Measurements from ENCODE around the gene RGMA. TPM values are rescaled to one million over a fixed set of nuclear protein-coding genes. Genes with fewer than 3 reads are reported as not detected.

RGMA gene
- total RNA-seq, 1 donor from 2014 or later, result 11.4 TPM

DNA sequence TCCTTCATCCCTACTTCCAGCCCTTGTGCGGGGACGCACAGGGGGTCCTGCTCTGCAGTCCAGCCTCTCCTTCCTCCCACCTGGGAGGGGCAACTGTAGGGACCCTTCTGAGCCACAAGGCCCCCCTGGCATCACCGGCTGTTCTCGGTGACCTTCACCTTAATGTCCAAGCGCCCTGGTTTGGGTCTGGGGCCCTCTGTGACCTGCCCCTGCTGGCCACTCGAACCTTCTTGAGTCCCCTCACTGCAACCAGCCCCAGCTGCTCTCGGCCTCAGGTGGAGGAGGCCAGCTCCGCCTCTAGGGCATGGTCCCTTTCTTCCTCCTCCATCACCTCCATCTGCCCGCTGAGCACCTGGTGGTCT, 57.9 kb downstream of the RGMA start:
- TF ChIP-seq, protein P1, sequence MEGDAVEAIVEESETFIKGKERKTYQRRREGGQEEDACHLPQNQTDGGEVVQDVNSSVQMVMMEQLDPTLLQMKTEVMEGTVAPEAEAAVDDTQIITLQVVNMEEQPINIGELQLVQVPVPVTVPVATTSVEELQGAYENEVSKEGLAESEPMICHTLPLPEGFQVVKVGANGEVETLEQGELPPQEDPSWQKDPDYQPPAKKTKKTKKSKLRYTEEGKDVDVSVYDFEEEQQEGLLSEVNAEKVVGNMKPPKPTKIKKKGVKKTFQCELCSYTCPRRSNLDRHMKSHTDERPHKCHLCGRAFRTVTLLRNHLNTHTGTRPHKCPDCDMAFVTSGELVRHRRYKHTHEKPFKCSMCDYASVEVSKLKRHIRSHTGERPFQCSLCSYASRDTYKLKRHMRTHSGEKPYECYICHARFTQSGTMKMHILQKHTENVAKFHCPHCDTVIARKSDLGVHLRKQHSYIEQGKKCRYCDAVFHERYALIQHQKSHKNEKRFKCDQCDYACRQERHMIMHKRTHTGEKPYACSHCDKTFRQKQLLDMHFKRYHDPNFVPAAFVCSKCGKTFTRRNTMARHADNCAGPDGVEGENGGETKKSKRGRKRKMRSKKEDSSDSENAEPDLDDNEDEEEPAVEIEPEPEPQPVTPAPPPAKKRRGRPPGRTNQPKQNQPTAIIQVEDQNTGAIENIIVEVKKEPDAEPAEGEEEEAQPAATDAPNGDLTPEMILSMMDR (IDR thresholded peaks at IDR 0.05; ENCODE audit: unreplicated experiment), result no peak
- no peak for DNase-seq (ENCODE audit: low spot score, unreplicated experiment)
- H3K4me1 Mint-ChIP-seq (ENCODE audit: low read depth), result peaks cover 4% of the 10 kb centered on the region
- no peak overlapping the region for H3K27ac Mint-ChIP-seq
- H3K9me3 Mint-ChIP-seq (ENCODE audit: low read depth), result no peaks in the 10 kb centered on the region
- H3K4me3 Mint-ChIP-seq (ENCODE audit: low read depth), result no peak overlapping the region
- no peaks in the 10 kb centered on the region for H3K36me3 Mint-ChIP-seq (ENCODE audit: insufficient read depth)
- peaks cover 19% of the 10 kb centered on the region for H3K27me3 Mint-ChIP-seq

DNA sequence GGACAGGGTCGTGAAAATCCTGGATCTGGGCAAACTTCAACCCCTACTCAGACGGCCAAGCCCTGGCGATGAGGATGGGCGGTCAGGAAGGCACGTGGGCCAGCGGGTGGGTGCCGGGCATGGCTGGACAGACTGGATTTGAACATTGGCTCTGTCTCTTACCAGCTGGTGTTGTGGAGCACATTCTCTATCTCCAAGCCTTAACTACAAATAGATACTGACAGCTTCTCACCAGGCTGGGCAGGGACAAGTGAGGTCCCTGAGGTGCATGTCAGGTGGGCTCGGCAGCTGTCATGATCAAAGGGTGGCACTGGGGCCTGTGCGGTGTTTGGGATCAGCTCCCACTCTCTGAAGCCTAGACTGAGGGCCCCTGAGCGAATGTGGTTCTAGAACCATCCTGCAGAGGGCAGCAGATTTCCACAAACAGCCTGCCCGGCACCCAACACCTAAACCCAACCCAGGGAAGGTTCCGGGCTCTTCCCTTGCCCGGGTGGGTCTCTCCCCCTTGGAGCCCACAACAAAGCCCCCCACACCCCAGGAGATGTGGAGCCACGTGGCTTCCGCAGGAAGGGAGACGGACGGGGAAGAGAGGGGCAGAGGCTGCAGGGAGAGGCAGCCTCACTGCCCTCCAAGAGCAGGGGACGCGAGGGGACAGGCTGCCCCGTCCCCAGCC, 58.4 kb downstream of the RGMA start:
- TF ChIP-seq, protein P1 (IDR thresholded peaks at IDR 0.05; ENCODE audit: unreplicated experiment), result peak; percentile 92
- peak; percentile 60 for DNase-seq (ENCODE audit: low spot score, unreplicated experiment)
- Mint-ChIP-seq H3K4me3 (ENCODE audit: low read depth) (no peak overlapping the region), H3K4me1 (ENCODE audit: low read depth) (peaks cover 4% of the 10 kb centered on the region), H3K9me3 (ENCODE audit: low read depth) (no peaks in the 10 kb centered on the region), H3K36me3 (ENCODE audit: insufficient read depth) (no peaks in the 10 kb centered on the region), H3K27me3 (peaks cover 17% of the 10 kb centered on the region), H3K27ac (peak overlapping the region; percentile 84)

DNA sequence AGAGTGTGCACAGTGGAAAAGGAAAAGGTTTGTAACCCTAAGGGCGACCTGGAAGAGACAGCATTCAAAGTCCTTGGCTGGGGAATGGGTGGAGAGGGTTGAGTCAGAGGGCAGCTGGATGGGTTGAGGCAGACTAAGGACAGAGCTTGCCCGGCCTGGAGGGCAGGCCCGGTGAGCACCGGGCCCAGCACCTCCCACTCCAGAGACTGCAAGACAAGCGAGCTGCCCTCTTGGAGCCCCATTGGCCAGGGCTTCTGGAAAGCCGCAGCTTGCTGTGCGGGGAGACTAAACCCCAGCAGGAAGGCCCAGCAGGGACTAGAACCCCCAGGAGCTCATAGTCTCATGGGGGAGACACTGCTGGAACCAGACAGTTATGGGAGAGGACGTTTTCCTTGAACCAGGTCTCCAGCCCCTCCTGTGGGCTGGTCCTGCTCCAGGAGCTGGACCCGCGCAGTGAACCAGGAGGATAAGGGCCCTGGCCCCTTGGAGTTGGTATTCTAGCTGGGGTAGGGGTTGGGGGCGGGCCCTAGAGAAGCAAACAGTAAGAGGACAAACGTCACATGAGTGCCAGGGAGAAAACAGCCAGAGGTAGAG, 59.1 kb downstream of the RGMA start:
- peaks cover 4% of the 10 kb centered on the region for H3K4me1 Mint-ChIP-seq (ENCODE audit: low read depth)
- H3K4me3 Mint-ChIP-seq (ENCODE audit: low read depth), result no peak overlapping the region
- DNase-seq (ENCODE audit: low spot score, unreplicated experiment), result no peak
- peak overlapping the region; percentile 84 for H3K27ac Mint-ChIP-seq
- H3K27me3 Mint-ChIP-seq, result peaks cover 12% of the 10 kb centered on the region
- H3K36me3 Mint-ChIP-seq (ENCODE audit: insufficient read depth), result peaks cover 4% of the 10 kb centered on the region
- H3K9me3 Mint-ChIP-seq (ENCODE audit: low read depth), result no peaks in the 10 kb centered on the region
- TF ChIP-seq, protein P1 (IDR thresholded peaks at IDR 0.05; ENCODE audit: unreplicated experiment), result no peak

DNA sequence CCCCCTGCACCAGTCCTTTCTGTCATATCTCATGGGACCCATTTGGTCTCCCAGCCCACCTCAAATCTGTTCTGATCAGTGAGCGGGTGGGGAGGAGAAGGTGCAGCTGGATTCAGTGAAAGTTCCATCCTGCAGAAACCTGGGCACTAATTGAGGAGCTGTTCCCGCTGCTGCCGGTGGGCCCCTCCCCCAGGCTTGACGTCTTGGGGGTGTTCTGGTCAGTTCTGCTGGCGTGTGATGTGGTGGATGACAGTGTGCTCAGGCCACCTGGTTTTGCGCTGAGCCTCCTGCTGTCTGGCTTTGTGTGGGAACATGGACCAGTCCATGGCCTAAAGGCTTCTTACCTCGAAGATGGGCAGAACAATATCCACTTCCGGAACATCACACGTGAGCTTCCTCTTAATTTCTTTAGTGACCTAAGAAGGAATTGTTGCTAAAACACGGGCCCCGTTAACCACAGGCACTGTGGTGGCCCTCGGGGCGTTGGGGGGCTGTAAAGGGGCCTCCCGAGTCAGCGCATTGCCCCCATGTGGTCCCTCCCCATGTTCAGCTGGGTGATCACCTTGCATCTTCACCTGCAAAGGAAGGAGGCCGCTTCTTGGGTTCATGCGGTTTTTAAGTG, 59.7 kb downstream of the RGMA start:
- H3K36me3 Mint-ChIP-seq (ENCODE audit: insufficient read depth), result peaks cover 9% of the 10 kb centered on the region
- TF ChIP-seq, protein P1 (IDR thresholded peaks at IDR 0.05; ENCODE audit: unreplicated experiment), result no peak
- peaks cover 12% of the 10 kb centered on the region for H3K27me3 Mint-ChIP-seq
- no peaks in the 10 kb centered on the region for H3K9me3 Mint-ChIP-seq (ENCODE audit: low read depth)
- H3K4me1 Mint-ChIP-seq (ENCODE audit: low read depth), result peaks cover 4% of the 10 kb centered on the region
- H3K4me3 Mint-ChIP-seq (ENCODE audit: low read depth), result no peak overlapping the region
- DNase-seq (ENCODE audit: low spot score, unreplicated experiment), result no peak
- peak overlapping the region; percentile 74 for H3K27ac Mint-ChIP-seq

DNA sequence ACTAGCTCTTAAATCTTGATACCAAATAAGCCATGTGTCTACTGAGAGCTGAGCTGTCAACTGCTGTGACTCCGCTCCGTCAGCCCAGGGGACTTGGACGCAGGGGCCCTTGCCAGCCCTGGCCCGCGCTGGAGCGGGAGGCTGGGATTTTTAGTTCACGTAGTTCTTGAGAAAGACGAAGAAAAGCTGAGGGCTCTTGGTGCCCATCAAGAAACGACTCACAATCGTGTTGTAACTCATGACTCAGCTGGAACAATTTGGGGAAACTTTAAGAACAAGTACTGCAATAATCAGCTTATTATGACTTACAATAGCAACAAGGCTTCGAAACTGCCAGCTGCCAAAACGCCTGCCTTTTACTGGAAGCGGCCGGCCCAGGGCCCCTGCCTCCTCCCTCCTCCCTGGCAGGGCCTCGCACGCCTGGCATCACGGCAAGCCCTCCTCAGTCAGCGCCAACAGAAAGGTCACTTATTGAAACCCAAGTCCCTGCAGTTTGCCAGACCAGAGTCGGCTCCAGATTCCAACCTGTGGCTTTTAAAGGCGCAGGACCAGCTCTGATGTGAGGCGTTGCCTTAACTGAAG, 60.3 kb downstream of the RGMA start:
- Mint-ChIP-seq H3K27me3 (peaks cover 9% of the 10 kb centered on the region), H3K9me3 (ENCODE audit: low read depth) (no peaks in the 10 kb centered on the region), H3K27ac (peak overlapping the region; percentile 37), H3K36me3 (ENCODE audit: insufficient read depth) (peaks cover 13% of the 10 kb centered on the region), H3K4me3 (ENCODE audit: low read depth) (no peak overlapping the region), H3K4me1 (ENCODE audit: low read depth) (peaks cover 4% of the 10 kb centered on the region)
- TF ChIP-seq, protein P1 (IDR thresholded peaks at IDR 0.05; ENCODE audit: unreplicated experiment), result no peak
- no peak for DNase-seq (ENCODE audit: low spot score, unreplicated experiment)

Data from progenitor cell of endocrine pancreas (in vitro differentiated cells).